DMS114 treated with DMSO at 0.1 percent for 48 hours (cell line): Measurements from ENCODE around the gene TANC1.

Experiments
- DNase-seq: peaks from one replicate; lab custom pipeline; 2025; ENCODE audit not compliant: unreplicated experiment; lab: John Stamatoyannopoulos, UW

Gene TANC1

DNA sequence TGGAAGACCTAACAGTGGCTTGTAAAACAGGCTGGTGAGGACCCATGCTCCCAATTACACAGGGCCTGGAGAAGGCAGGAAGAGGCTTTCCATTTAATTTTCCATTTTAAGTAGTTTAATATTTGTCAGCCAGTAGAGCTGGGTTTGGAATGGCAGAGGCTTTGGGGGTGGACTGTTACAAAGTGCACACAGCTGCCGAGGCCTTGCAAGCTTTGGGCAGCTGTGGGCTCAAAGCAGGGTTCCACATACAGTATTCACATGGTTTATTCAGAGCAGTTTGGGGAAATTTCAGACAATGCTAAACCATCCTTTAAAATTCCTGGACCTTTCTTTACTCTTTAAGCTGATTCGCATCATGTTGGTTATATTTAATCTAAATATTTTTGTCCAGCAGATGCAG lies 185.5 kb downstream of the TANC1 start:
- no peak for DNase-seq

DNA sequence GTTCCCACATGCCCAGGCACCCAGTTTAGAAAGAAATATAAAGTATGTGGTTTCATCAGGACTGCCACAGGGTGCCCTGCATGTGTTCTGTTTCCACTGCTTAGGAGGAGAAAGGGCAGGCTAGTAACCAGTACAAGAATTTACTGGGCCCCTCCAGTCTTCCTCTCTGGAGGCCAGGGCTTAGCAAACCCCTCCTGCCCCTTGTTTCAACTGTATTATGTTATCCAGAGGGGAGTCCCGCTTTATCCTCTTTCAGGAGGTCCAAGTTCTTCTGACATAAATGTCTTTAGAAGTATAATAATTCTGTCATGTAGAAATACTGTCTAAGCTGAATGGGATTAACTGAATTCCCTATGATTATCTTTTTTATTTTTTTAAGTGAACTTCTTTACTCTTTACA lies 185.9 kb downstream of the TANC1 start:
- no peak for DNase-seq

DNA sequence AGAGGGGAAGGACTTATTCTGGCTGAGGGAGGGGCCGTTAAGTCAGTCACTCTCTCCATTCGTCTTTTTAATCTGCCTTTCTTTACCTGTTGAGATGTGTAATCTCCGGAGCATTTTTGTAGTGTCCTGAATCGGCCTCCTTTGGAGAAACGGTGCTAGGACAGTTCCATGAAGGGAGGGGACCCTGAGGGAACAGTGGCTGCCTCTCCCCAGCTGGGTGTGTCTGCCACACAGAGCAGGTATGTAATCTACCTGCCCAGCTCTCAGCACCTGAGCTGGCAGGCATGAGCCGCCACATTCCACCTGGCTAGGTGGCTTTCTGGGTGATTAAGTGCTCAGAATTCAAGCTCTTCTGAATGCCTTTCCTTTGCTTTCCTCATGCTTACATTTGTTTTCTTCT lies 186.9 kb downstream of the TANC1 start:
- no peak for DNase-seq

DNA sequence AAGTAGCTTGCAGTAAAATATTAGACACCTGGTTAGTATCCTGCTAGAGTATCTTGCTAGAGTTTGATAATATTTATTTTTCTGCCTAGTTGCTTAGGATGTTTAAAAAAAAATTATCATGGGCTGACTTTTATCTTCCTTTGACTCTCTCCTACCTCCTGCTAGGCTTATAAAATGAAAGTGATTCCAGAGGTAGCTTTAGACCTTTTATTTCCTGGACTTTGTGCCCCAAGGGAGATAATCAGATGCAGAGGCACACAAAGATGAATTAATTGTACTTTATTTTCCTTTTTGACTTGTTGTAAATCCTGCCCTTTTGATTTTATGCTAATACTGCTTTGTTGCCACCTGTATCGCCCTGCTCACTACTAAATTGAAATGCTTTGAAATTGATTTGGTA lies 187.4 kb downstream of the TANC1 start:
- no peak for DNase-seq

DNA sequence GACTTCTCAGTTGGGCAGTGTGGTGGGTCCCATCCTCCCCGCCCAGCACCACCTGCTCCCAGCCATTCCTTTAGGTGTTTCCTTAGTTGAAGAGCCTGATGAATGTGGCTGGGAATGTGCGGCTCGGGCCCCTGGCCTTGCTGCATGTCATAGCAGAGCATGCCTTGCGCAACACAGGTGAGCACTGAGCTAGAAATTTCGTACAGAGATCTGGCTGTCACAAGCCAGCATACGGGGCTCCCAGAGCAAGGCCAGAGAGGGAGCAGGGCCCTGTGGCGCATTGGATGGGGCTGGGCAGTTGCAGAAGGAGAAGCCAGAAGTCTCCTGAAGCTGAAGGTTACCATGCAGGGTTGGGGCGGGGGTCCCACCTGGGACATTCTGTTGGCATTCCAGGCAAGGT lies 188.4 kb downstream of the TANC1 start:
- no peak for DNase-seq

DNA sequence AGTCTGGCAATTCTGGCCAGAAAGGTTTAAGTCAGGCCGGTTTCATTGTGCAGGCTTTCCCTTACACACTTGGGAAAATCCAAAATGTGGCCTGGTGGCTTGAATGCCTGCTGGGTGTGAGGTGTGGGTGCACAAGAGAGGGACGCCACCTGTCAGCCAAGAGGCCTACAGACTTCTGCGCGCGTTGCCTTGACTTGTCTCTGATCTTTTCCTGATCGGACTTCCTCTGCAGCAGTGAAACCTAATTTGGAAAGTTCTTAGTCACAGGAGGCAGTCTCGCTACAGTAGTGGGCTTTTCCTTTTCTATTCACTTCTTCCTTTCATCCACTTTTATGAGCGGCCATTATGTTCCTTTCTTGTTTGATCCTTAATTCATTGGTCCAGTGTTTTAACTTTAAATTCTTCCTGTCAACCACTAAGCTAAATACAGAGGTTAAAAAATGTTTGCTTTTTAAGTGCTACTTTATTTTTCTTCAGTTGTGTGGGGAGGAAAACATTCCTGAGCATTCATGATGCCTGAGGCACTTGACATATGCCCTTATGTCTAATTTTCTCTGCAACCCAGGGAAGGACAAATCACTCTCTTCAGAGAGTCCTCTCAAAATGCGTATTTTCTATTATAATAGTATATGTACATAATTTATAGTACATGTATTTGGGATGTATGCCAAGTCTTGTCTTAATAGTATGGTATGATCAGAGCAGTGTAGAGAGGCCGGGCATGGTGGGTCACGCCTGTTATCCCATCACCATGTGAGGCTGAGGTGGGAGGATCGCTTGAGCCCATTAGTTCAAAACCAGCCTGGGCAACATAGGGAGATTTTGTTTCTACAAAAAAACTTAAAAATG lies 189.1 kb downstream of the TANC1 start:
- no peak for DNase-seq

DNA sequence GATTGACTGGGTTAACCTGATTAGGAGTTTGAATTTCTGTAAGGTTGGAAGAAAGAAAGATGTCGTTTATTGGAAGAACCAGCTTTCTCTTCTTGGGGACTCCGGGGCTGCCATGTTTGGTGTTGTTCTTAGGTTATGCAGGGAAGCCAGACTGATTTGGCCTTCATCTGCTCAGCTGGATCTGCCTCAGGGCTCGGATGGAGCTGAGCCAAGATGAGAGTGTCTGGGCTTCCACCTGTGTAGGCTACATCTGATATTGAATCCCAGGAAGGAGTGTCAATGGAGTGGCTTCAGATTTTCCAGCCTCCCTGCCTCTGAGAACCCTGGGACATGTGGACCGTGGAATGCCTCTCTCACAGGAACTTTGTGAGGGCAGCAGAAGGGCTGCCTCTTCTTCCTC lies 192.0 kb downstream of the TANC1 start:
- DNase-seq, result no peak

DNA sequence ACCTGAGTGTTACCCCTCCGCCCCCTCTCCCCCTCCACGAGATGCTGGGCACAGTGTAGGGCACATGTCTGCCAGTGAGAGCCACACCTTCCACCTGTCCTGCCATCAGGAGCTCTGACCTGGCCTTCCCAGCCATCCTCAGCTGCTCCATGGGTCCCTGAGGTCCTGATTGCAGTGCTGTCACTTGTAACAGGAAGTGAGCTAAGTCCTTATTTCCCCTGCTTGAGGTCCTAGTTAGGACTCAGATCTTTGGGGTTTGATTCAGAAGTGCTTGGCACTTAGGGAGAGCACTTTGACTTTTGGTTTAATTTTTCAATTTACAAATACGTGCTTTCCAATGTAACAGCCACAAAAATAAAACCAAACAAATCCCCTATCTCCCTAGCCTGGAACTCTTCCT lies 192.5 kb downstream of the TANC1 start:
- DNase-seq, result no peak

DNA sequence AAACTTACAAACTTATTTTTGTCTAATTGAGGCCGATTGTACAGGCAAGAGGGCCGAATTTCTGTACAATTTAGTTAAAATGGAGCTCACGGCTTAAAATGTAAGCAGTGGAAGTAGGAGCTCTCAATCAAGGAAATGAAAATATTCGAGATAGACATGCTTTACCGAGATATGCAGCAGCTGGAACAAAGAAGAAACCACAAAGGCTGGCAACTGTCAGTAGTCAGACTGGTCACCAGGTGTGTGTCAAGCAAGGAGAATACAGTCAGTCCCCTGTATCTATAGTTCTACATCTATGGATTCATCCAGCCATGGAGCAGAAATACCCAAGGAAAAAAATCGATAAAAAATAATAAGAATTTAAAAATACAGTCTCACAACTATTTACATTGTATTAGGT lies 195.5 kb downstream of the TANC1 start:
- no peak for DNase-seq

DNA sequence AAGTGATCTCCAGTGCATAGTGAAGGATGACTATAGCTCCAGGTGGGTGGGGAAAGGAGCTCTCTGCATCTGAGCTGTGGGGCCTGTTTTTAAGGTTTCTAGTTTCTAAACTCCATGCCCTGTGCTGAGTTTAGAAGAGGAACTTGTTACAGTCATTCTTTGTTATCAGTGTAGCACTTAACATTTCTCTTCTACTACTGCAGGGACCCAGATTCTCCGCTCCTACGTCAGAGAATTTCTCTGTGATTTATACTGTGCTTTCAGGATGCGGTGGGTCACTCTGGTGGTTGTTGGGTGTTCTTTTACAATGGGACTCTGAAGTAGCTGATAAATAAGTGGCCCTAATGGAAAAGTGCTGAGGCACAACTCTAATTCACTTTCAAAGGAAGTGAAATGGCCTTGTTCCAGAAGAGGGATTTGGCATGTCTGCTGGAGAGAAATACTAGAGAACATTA lies 196.0 kb downstream of the TANC1 start:
- DNase-seq, result no peak

DNA sequence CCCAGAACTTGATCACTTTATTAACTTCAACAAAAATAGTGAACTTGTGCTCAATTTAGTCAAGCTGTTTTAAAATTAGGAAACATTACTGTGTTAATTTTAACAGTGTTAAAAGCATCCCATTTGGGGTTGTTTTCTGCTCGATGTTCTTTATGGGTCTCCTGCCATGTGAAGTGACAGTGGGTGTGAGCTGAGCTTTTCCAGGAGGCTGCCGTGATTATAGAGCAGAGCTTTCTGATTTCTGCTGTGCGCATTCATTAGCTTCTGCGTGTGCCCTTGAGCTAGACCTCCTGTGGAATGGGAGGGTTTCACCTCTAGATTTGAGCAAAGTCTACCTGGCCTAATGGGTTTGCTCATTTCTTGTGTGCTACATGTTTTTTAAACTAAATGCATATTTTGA lies 196.6 kb downstream of the TANC1 start:
- no peak for DNase-seq

DNA sequence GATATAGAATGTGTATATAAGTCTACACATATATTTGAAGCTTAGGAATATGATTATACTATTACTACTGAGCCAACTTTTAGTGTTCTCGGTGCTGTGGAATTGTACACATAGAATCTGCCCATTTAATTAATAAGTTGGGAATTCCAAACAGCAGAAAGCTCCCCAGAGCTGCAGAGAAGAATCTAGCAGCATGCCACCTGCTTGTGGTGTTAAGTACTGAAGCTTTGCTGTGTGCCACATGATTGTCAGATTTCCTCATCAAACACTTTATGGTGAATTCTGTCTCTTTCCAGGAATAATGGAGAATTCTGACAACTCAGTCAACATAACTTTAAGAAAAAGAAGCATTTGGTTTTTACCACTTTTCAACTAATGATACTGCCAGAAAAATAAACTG lies 200.3 kb downstream of the TANC1 start:
- DNase-seq, result no peak

DNA sequence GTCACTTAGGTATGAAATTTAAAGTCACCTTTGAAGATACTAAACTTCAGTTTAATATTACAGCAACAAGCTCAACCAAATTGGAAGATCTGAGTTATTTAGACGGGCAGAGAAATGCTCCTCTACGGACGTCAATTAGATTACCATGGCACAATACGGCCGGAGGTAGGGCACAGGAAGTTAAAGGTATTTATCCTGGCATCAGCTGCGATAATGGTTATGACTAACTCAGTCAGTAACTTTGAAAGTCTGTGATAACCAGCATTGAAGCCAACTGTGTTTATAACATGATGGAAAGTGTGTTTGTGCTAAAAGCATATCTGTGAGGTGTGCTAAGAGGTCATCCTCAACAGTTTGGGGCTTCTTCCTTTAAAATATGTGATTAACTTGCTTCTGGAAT lies 200.7 kb downstream of the TANC1 start:
- DNase-seq, result no peak

DNA sequence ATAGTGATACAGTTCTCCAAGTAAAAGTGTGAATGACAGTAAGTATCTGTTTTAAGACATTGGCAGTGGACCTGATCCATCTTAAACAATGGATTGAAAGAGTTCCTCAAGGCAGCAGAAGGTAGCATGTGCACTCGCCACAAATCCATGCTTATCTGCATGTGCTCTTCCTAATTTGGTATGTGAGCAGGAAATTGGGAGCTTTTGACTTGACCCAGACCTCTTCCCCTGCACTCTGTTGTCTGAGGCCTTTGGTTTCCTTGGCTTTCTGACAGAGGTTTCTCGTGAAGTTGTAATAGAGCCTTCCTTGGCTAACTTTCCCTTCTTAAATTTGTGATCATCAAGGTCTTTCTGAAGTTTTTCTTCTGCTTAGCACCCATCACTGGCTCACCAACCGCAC lies 204.0 kb downstream of the TANC1 start:
- DNase-seq, result no peak

DNA sequence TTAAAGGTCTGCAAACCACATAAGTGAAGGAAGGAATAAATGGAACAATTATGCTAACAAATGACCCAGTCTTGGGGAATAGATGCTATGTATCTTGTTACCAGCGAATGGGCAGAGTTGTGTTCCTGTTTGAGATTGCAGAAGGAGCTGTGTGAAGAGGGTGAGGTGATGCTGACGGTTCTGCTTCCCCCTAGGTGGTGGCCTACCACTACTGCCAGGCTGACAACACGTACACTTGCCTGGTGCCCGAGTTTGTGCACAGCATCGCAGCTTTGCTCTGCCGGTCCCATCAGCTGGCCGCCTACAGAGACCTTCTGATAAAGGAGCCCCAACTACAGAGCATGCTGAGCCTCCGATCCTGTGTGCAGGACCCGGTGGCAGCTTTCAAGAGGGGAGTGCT lies 206.3 kb downstream of the TANC1 start:
- DNase-seq, result no peak

DNA sequence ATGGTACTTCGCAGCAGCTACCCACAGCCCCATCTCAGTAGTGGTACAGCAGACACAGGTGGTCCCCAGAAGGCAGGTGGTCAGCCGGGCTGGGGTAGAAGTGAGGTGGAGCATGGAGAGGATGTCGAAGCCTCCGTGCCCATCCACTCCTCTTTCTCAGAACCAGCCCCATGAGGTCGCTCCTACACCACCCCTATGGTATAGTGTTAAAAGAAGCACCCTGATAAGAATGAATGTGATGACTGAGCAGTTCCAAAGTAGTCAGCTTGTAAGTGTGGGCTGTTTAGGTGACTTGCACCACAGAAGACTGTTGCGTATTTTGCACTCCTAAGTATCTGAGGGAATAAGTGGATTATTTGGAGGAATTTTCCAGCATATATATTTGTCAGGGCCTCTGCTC lies 206.7 kb downstream of the TANC1 start:
- no peak for DNase-seq

DNA sequence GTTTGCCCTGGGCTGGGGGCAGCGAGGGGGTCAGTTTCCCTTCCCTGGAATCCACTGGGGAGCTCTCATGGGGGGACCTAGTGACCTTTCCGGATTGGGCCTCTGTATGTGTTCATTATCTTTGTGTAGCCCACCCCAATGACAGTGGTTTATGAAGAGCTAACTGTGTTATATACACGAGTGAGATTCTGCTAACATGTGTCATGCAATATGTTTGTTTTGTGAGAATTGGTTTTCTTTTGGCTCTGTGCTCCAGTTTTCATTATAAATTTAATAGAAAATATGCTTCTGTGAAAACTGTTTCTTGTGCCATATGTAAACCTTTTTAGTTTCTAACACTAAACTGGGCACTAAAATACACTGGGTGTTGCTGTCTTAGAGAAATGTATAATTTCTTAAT lies 207.5 kb downstream of the TANC1 start:
- DNase-seq, result no peak

DNA sequence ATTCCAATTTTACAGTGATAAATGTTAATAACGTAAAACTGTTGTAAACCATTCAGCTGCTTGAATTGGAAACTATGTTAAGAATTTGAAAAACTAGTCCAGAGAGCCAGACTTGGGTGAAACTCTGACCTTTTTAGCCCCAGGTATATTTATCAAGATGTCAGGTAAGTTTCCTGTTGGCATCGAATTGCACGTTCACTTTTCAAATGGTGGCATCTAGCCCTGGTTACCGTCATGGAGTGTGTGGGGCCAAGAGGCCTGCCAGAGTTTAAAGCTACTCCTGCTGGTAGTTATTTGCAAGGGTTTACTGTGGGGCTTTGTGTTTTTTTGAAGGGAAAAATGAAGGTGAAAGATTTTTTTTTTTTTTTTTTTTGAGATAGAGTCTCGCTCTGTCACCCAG lies 208.1 kb downstream of the TANC1 start:
- no peak for DNase-seq

DNA sequence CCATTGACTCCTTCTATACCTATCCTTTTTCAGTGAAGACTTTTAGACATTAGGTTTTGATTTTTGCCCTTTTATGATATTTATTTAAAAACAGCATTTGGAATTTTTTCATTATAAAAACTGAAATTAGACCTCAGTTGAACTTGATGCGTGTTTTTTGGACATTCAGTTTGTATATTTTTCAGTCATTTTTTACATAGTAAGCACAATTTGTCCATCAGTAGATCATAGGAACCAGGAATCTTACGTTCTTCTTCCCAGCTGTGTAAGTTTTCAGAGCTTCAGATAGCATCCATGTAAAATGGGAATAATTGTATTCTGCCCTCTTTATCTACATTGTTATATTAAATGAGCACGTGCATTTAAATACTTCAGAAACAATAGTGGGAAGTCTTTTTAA lies 208.9 kb downstream of the TANC1 start:
- DNase-seq, result no peak

DNA sequence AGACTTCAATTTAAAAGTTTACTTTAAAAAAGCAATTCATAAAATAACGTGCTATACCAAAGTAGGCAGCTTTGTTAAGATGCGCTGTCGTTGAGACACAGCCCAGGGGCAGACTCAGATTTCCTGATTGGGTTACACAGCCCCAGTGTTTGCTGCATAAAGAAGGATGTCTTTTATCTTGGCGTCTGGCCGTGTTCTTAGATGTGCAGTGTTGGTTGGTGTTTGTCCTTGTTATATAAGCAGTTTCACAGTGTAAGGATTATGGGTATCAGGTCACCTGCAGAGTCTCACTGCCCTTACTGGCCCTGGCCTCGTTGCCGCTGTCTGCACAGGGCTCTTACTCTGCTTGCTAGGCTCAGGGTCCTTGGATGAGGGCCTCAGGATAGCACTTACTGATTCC lies 209.5 kb downstream of the TANC1 start:
- no peak for DNase-seq

DNA sequence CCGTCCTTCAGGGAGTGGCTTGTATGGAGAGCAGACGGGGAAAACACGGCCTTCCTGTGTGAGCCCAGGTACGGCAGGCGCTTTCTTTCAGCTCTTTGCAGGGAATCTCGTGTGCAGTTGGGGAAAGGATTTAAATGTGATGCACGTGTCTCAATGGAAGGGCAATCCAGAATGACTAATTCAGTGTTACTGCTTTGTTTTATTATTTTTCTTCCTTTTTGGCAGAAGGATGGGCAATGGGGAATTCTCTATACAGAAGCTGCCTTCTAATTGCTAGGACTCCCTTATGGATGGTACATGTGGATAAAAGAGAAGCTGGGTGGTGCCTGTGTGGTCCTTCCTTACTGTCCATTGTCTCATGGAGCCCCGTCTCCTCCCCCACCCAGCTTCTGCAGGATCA lies 210.7 kb downstream of the TANC1 start:
- DNase-seq, result no peak

DNA sequence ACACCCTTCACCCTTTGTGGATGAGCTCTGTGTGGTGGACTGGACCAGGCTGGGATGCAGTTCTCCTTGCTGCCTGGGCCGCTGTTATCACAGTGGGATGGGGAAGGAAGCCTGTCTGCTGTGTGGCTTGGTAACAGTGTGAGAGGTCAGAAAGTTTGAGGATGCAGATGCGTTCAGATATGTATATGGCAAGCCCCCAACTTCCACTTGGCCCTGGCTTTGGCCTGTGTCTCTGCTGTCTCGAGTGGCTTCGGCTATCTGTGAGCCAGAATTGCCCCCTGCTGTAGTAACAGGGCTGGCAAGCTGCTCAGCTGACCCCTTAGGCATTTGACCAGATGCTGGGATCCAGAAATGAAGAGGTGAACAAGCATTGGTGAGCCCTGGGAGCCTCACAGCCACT lies 211.3 kb downstream of the TANC1 start:
- DNase-seq, result no peak

DNA sequence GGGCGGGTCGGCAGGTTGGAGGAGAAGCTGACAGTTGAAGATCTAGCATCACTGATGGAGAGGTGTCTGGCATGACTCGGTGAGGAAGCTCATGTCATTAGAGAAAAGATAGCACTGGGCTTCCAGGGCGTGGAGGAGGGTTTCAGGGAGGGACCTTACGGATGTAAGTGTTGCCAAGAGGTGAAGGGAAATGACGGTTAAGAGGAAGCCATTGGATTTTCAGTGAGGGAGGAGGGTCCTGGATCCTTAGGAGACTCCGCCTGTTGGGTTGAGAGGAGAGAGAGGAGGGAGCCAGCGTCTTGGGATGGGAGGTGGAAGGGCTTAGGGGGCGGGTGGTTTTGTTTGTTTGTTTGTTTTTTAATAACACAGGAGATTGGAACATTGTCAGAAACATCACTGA lies 214.9 kb downstream of the TANC1 start:
- no peak for DNase-seq
